AG04450 (cell line): Measurements from ENCODE around the gene KCNQ1OT1. TPM values are rescaled to one million over a fixed set of nuclear protein-coding genes. Genes with fewer than 3 reads are reported as not detected.

Experiments used
- CTCF ChIA-PET: fragments of 300-600, 350-600 bp; formaldehyde crosslinking; extraction: SDS; loops from one replicate; lab custom pipeline; 2022; ENCODE audit warnings: antibody characterized with exemption, inconsistent platforms; lab: Charles Lee
- POLR2A ChIA-PET: fragments of 350-600 bp; formaldehyde crosslinking; extraction: SDS; loops from one replicate; lab custom pipeline; 2021; ENCODE audit warnings: antibody characterized with exemption, inconsistent platforms; lab: Yijun Ruan, JAX
- DNase-seq: peaks from one replicate; pipeline ENCODE4 v3.0.0-alpha.2; 2011; ENCODE audit warnings: low read depth, low spot score
- H3K27ac ChIP-seq: one replicate; pipeline ENCODE4 v1.5.1; 2012; ENCODE audit warnings: low read depth, low read length, control low read depth
- H3K27me3 ChIP-seq: one replicate; pipeline ENCODE4 v1.6.0; 2012; ENCODE audit warnings: low read length; ENCODE audit not compliant: control insufficient read depth, insufficient read depth
- H3K4me3 ChIP-seq: 2 replicates; pipeline ENCODE4 v1.5.1; 2011; ENCODE audit warnings: mild to moderate bottlenecking, low read depth, low read length, control low read depth
- H3K9me3 ChIP-seq: 2 replicates; pipeline ENCODE4 v1.5.1; 2012; ENCODE audit warnings: low read length; ENCODE audit not compliant: control insufficient read depth, insufficient read depth
- polyA plus RNA-seq: library from polyadenylated mRNA; depleted of rRNA; stranded (reverse); fragments of >200 nt; gene quantifications from 2 replicates; pipeline ENCODE4 v1.2.3, GENCODE V29; 2011
- TF ChIP-seq, protein P1 (sequence below): IDR thresholded peaks from 2 replicates; pipeline ENCODE4 v1.5.1; 2011; ENCODE audit warnings: low read depth, low read length, control low read depth, inconsistent platforms

KCNQ1OT1 gene
- polyA plus RNA-seq, 1 experiment, result 0.33 TPM

DNA sequence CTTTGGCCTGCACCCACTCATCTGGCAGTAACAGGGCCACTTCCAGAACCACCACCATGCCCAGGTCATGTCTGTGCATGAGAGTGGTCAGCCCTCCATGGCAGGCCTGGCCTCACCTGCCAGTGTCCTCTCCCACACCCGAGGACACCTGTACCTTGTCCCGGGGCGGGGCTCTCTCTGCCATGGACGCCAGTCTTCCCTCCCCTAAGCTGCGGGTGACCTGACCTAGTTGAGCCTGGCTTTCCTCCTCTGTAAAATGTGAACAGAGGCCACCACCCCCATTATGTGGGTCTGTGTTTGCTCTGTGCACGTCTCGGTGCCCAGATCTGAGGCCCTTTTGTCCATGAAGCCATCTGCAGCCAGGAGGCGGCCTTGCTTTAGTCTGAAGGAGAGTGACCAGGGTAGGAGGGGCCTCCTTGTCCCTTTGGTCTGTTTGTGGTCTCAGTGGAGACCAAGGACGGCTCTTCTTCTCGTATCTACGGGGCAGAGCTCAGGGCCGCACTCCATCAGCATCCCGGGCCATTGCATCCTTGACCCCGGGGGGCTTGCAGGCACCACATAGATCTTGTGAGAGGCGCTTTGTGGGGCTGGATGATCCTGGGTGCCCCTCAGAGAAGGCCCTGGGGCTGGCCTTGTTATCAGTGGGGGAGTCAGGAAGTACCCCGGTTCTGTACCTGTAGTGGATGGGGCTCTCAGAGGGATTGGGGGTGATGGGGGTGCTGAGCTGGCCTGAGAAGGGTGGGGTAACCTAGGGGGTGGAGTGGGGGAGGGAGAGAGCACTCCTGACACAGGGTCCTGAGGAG is 133.4 kb downstream of the KCNQ1OT1 start:
- TF ChIP-seq, protein P1, sequence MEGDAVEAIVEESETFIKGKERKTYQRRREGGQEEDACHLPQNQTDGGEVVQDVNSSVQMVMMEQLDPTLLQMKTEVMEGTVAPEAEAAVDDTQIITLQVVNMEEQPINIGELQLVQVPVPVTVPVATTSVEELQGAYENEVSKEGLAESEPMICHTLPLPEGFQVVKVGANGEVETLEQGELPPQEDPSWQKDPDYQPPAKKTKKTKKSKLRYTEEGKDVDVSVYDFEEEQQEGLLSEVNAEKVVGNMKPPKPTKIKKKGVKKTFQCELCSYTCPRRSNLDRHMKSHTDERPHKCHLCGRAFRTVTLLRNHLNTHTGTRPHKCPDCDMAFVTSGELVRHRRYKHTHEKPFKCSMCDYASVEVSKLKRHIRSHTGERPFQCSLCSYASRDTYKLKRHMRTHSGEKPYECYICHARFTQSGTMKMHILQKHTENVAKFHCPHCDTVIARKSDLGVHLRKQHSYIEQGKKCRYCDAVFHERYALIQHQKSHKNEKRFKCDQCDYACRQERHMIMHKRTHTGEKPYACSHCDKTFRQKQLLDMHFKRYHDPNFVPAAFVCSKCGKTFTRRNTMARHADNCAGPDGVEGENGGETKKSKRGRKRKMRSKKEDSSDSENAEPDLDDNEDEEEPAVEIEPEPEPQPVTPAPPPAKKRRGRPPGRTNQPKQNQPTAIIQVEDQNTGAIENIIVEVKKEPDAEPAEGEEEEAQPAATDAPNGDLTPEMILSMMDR, result no peak
- Histone ChIP-seq H3K27me3 (peaks cover 8% of the 10 kb centered on the region), H3K27ac (no peak overlapping the region), H3K4me3 (no peak overlapping the region), H3K9me3 (peaks cover 17% of the 10 kb centered on the region)
- POLR2A ChIA-PET, result no interaction called here
- CTCF ChIA-PET, result interaction anchor here (1.2 kb wide), 1 partner anchor 33 kb away, joined by 3 read pairs; no protein-coding TSS in a partner anchor
- no peak for DNase-seq

DNA sequence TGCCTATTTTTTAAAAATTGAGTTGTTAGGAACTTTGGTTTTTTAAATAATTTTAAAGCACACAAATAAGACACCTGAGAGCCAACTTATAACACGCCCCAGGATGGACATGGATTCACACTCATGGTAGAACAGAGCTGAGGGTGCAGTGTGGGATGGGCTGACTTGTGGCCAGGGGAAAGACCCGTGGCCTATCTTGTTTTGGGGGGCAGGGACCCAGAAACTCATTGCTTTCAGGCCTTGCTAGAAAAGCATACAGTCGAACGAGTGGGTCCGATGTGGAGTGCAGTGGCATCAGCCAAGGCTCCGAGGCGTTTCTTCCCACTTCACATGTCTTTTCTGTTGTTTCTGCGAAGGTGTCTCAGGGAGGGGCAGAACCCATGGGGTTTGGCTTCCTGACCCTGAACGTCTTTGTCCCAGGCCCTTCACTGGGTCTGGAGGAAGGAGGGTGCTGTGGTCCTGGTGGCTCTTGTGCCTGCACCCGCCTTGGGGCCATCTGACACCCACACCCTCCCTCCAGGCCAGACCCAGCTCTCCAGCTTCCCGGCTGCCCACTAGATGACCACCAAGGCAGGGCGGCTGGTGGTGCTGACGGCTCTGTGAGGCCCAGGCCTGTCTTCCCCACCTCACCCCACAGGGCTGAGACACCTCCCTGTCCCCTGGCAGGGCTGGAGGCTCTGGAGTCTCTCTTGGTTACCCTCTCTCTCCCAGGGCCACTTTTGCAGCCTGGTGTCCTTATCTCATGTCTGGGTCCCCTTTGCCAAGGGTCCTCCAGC is 134.2 kb downstream of the KCNQ1OT1 start:
- peaks cover 8% of the 10 kb centered on the region for H3K27me3 ChIP-seq
- CTCF ChIA-PET, result no interaction called here
- POLR2A ChIA-PET, result no interaction called here

DNA sequence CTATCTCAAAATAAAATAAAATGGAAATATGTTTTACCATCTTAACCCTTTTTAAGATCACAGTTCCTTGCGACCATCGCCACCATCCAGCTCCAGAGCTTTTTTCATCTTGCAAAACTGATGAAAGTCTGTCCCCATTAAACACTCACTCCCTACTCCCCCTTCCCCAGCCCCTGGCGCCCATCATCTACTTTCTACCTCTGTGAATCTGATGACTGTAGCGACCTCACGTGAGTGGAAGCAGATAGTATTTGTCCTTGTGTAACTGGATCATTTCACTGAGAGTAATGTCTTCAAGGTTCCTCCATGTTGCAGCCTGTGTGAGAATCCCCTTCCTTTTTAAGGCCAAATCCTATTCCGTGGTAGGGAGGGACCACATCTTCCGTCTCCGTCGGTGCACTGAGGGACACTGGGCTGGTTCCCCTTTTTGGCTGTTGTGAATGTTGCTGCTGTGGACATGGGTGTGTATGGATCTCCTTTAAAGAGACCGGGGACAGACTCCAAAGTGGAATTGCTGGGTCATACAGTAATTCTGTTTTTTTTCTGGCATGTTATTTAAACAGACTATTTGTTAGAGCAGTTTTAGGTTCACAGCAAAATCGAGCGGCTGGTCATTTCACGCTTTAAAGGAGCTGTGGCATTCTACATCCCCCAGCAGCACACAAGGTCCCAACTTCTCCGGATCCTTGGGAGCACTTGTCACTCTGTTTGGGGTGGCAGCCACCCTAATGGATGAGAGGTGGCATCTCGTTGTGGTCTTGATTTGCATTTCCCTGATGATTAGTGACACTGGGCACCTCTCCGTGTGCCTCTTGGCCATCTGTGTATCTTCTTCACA is 135.0 kb downstream of the KCNQ1OT1 start:
- TF ChIP-seq, protein P1, result no peak
- CTCF ChIA-PET, result no interaction called here
- H3K9me3 ChIP-seq, result peaks cover under 1% of the 10 kb centered on the region; the same call in 1 of the 2 replicates

More for the DNA sequence above, 134.2 kb downstream of the KCNQ1OT1 start:
- Histone ChIP-seq H3K27ac (no peak overlapping the region), H3K9me3 (peaks cover 9% of the 10 kb centered on the region), H3K4me3 (no peak overlapping the region)
- DNase-seq, result no peak
- TF ChIP-seq, protein P1, result no peak

DNA sequence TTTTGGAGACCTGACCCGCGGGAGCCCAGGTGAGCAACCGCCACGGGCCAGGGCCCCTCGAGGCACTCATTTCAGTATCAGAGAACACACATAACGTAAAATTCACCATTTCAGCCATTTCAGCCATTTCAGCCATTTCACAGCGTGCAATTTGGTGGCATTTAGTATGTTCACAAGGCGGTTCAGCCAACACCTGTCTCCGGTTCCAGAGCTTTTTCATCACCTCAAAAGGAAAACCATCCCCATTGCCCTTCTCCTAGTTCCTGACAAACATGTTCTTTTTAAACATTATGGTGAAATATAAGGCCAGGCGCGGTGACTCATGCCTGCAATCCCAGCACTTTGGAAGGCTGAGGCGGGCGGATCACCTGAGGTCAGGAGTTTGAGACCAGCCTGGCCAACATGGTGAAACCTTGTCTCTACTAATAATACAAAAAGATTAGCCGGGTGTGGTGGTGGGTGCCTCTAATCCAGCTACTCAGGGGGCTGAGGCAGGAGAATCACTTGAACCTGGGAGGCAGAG is 135.7 kb downstream of the KCNQ1OT1 start:
- TF ChIP-seq, protein P1, result no peak
- Histone ChIP-seq H3K27me3 (peaks cover 8% of the 10 kb centered on the region), H3K9me3 (no peaks in the 10 kb centered on the region), H3K27ac (no peak overlapping the region), H3K4me3 (no peak overlapping the region)
- POLR2A ChIA-PET, result no interaction called here
- no peak for DNase-seq
- CTCF ChIA-PET, result no interaction called here

More for the DNA sequence above, 135.0 kb downstream of the KCNQ1OT1 start:
- H3K27ac ChIP-seq, result no peak overlapping the region
- peaks cover 8% of the 10 kb centered on the region for H3K27me3 ChIP-seq
- no peak for DNase-seq
- POLR2A ChIA-PET, result no interaction called here
- H3K4me3 ChIP-seq, result no peak overlapping the region
